OCI-LY1 (cell line): ENCODE measurements around the gene BACH2.

Source experiments
- H2AFZ ChIP-seq: fragments of 200-600 bp; sonication (generic), shearing (Covaris generic); 2 replicates; pipeline ENCODE4 v1.6.0; 2014; ENCODE audit warnings: antibody characterized with exemption, mild to moderate bottlenecking, low read length
- H3F3A ChIP-seq: fragments of 200-600 bp; sonication (generic), shearing (Covaris generic); 2 replicates; pipeline ENCODE4 v1.6.0; 2014; ENCODE audit warnings: mild to moderate bottlenecking, antibody characterized with exemption, low read length, moderate library complexity; ENCODE audit not compliant: insufficient read depth
- H3K27ac ChIP-seq: fragments of 200-600 bp; sonication (generic); 2 replicates; pipeline ENCODE4 v1.5.1; 2014; ENCODE audit warnings: low read length, mixed run types, mild to moderate bottlenecking, low read depth; ENCODE audit not compliant: poor library complexity, severe bottlenecking
- H3K27me3 ChIP-seq: fragments of 200-600 bp; sonication (generic); 2 replicates; pipeline ENCODE4 v1.6.0; 2014; ENCODE audit warnings: antibody characterized with exemption, mild to moderate bottlenecking, low read length, moderate library complexity; ENCODE audit not compliant: insufficient read depth
- H3K36me3 ChIP-seq: fragments of 200-600 bp; sonication (generic); 2 replicates; pipeline ENCODE4 v1.6.1; 2014; ENCODE audit warnings: mild to moderate bottlenecking, antibody characterized with exemption, low read length, moderate library complexity, mixed read lengths; ENCODE audit not compliant: insufficient read depth
- H3K4me1 ChIP-seq: fragments of 200-600 bp; sonication (generic); 2 replicates; pipeline ENCODE4 v1.5.1; 2014; ENCODE audit warnings: mild to moderate bottlenecking, low read length, moderate library complexity; ENCODE audit not compliant: insufficient read depth, severe bottlenecking
- H3K4me2 ChIP-seq: fragments of 200-600 bp; sonication (generic), shearing (Covaris generic); 2 replicates; pipeline ENCODE4 v1.6.1; 2014; ENCODE audit warnings: low read length
- H3K4me3 ChIP-seq: fragments of 200-600 bp; sonication (generic); 2 replicates; pipeline ENCODE4 v1.5.1; 2014; ENCODE audit warnings: low read length, low read depth, mild to moderate bottlenecking, mixed read lengths; ENCODE audit not compliant: poor library complexity, severe bottlenecking
- H3K79me2 ChIP-seq: fragments of 200-600 bp; shearing (Covaris generic); 2 replicates; pipeline ENCODE4 v1.6.1; 2016; ENCODE audit warnings: mixed run types, low read length, mixed read lengths; ENCODE audit not compliant: insufficient read depth
- H3K9ac ChIP-seq: fragments of 200-600 bp; sonication (generic), shearing (Covaris generic); 2 replicates; pipeline ENCODE4 v1.6.1; 2014; ENCODE audit warnings: mild to moderate bottlenecking, low read length, mixed read lengths
- H3K9me2 ChIP-seq: fragments of 200-600 bp; sonication (generic), shearing (Covaris generic); 2 replicates; pipeline ENCODE4 v1.6.1; 2014; ENCODE audit warnings: low read depth, mild to moderate bottlenecking, low read length, mixed read lengths
- H3K9me3 ChIP-seq: fragments of 200-600 bp; shearing (Covaris generic); 2 replicates; pipeline ENCODE4 v1.6.1; 2014; ENCODE audit warnings: low read length, mixed read lengths
- H4K20me1 ChIP-seq: fragments of 200-600 bp; sonication (generic), shearing (Covaris generic); 2 replicates; pipeline ENCODE4 v1.6.0; 2016; ENCODE audit warnings: mild to moderate bottlenecking, low read length; ENCODE audit not compliant: insufficient read depth
- EZH2 ChIP-seq: fragments of 200-600 bp; sonication (generic), shearing (Covaris generic); IDR thresholded peaks from 2 replicates; pipeline ENCODE4 v1.8.0; 2017; ENCODE audit warnings: borderline replicate concordance, mixed run types, mild to moderate bottlenecking, antibody characterized with exemption, low read length, moderate library complexity, mixed read lengths
- TF ChIP-seq, protein P1 (sequence below): fragments of 200-600 bp; sonication (generic), shearing (Covaris generic); IDR thresholded peaks from 2 replicates; pipeline ENCODE4 v1.5.1; 2017; ENCODE audit warnings: mild to moderate bottlenecking, antibody characterized with exemption, low read length, moderate library complexity, mixed read lengths

BACH2 gene

DNA sequence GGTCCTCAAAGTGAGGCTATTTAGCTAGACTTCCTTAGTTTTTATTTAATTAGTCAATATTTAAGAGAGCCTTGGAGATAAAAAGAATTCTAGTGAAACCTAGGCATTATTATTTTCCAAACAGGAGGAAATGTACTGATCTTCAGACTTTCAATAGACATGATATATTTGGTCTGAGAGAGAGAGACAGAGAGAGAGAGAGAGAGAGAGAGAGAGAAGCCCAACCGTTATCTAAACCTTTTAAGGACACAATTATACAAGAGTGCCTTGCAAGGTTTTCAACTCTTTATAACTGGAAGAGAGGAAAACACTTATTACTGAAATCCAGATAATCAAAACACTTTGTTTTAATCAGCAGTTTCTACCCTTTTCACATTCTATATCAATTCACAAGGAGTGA lies 64.8 kb downstream of the BACH2 start:
- Histone ChIP-seq H3K4me1 (peaks cover 10% of the 10 kb centered on the region), H3K27me3 (no peaks in the 10 kb centered on the region), H3K4me3 (no peak overlapping the region), H3F3A (0 out of 2 replicates have a peak, but pooled peaks cover 6% of the 10 kb centered on the region), H3K9me2 (no peaks in the 10 kb centered on the region), H3K36me3 (peaks cover 99% of the 10 kb centered on the region), H3K4me2 (no peak overlapping the region), H2AFZ (no peak overlapping the region), H3K9me3 (no peaks in the 10 kb centered on the region), H4K20me1 (no peaks in the 10 kb centered on the region), H3K27ac (no peak overlapping the region), H3K9ac (no peak overlapping the region), H3K79me2 (peaks cover 98% of the 10 kb centered on the region)
- no peak for TF ChIP-seq EZH2
- TF ChIP-seq, protein P1, sequence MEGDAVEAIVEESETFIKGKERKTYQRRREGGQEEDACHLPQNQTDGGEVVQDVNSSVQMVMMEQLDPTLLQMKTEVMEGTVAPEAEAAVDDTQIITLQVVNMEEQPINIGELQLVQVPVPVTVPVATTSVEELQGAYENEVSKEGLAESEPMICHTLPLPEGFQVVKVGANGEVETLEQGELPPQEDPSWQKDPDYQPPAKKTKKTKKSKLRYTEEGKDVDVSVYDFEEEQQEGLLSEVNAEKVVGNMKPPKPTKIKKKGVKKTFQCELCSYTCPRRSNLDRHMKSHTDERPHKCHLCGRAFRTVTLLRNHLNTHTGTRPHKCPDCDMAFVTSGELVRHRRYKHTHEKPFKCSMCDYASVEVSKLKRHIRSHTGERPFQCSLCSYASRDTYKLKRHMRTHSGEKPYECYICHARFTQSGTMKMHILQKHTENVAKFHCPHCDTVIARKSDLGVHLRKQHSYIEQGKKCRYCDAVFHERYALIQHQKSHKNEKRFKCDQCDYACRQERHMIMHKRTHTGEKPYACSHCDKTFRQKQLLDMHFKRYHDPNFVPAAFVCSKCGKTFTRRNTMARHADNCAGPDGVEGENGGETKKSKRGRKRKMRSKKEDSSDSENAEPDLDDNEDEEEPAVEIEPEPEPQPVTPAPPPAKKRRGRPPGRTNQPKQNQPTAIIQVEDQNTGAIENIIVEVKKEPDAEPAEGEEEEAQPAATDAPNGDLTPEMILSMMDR = no peak

DNA sequence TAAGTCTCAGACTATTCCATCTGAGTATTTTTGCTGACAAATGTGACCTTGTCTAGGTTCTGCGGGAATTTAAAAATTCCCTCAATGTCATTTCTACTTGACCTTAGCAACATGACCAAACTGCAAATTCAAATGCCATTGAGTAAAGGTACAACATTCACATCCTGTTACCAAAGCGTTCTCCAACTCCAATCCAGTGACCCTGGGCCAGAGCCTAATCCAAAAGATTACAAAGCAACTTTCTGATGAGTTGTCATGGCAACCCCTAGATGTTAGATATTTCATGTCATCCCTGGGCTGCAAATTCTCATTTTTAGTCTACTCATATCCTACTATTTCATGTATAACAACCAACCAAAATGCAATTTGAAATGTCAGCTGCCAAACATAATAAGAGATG lies 65.3 kb downstream of the BACH2 start:
- Histone ChIP-seq H3K36me3 (peaks cover 99% of the 10 kb centered on the region), H3K9ac (no peak overlapping the region), H3K79me2 (peaks cover 98% of the 10 kb centered on the region), H3K4me3 (no peak overlapping the region), H3K27me3 (no peaks in the 10 kb centered on the region), H3F3A (0 out of 2 replicates have a peak, but pooled peaks cover 6% of the 10 kb centered on the region), H3K4me2 (no peak overlapping the region), H3K27ac (no peak overlapping the region), H3K9me3 (no peaks in the 10 kb centered on the region), H3K4me1 (peaks cover 7% of the 10 kb centered on the region), H4K20me1 (no peaks in the 10 kb centered on the region), H2AFZ (no peak overlapping the region), H3K9me2 (no peaks in the 10 kb centered on the region)
- no peak for TF ChIP-seq EZH2

DNA sequence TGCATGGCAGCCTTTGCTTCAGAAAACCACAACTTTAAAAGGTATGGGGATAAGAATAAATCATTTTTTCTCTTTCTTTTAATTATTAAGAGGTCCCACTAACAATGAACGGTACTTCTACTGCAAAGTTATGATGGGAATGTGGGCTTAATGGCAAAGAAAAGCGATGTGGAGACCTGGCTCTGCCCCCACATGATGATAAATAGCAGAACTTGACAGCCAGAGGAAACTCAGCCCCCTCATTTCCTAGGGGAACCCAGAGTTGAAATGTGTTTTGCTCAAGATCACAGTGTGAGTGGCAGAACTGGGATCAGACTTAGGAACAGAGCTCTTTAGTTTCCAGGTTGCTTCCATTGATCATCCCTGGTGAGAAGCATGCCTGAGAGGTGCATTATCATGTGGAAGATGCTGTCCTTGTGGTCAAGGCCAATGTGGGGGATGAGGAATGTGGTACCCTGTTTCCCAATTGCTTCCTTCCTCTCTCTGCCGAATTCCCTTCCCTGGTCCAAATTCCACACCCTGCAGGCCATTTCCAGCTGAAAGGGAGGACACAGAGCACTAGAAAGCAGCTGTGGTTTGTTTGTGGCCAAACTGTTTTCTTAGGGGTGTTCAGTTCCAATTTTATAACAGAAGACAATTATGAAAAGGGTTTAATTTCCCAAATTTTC lies 66.0 kb downstream of the BACH2 start:
- TF ChIP-seq EZH2 = no peak
- TF ChIP-seq, protein P1 = no peak
- Histone ChIP-seq H3K4me3 (no peak overlapping the region), H3K4me2 (no peak overlapping the region), H3K27ac (no peak overlapping the region), H3K4me1 (peaks cover under 1% of the 10 kb centered on the region), H3F3A (0 out of 2 replicates have a peak, but pooled peaks cover 6% of the 10 kb centered on the region), H3K36me3 (peaks cover 99% of the 10 kb centered on the region), H4K20me1 (no peaks in the 10 kb centered on the region), H3K9ac (no peak overlapping the region), H3K9me3 (no peaks in the 10 kb centered on the region), H3K9me2 (no peaks in the 10 kb centered on the region), H3K27me3 (no peaks in the 10 kb centered on the region), H2AFZ (no peak overlapping the region), H3K79me2 (peaks cover 98% of the 10 kb centered on the region)
